Stomach (tissue), 4 donors: ENCODE measurements around the gene SLC5A10.
"Not testable (repeated sequence)": the region's sequence is repeated elsewhere in the genome, so short reads cannot be mapped to it uniquely, and the experiment has no call there.

Experiments
- EP300 ChIP-seq: sonication (generic); formaldehyde crosslinking; IDR thresholded peaks from one replicate; pipeline ENCODE4 v1.6.1; 2017; ENCODE audit warnings: antibody characterized with exemption
- POLR2A ChIP-seq, 4 donors: fragments of 450-650 bp; IDR thresholded peaks; one replicate each; pipeline ENCODE4 v1.6.1; 2016; ENCODE audit warnings: antibody characterized with exemption in 4 of 4, control low read depth in 2 of 4, mild to moderate bottlenecking in 1 of 4, moderate library complexity in 1 of 4
- POLR2AphosphoS5 ChIP-seq, 3 donors: sonication (generic); formaldehyde crosslinking; IDR thresholded peaks; one replicate each; pipeline ENCODE4 v1.6.1; 2016; ENCODE audit warnings: antibody characterized with exemption in 3 of 3
- TF ChIP-seq, protein P1 (sequence below), 7 experiments: fragments of 450-650 bp in 4 of 7; fragments of 200-600 bp in 3 of 7; sonication (generic) in 3 of 7; IDR thresholded peaks; one replicate each; pipeline ENCODE4 v1.5.1; 2016 to 2019; ENCODE audit warnings: antibody characterized with exemption in 7 of 7, control low read depth in 2 of 7, mild to moderate bottlenecking in 1 of 7

DNA sequence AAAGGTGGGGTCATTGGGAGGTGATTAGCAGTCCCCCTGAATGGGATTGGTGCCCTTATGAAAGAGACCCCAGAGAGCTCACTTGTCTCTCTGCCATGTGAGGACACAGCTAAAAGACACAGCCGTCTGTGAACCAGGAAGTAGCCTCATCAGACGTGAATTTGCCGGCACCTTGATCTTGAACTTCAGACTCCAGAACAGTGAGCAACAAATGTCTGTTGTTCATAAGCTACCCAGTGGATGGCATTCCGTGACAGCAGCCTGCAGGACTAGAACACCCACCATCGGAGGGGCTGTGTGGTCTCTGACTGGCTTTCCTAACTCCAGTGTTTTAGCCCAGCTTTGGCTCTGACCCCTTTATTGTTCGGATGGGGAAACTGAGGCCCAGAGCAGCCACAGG is 85.6 kb downstream of the SLC5A10 start:
- TF ChIP-seq, protein P1, sequence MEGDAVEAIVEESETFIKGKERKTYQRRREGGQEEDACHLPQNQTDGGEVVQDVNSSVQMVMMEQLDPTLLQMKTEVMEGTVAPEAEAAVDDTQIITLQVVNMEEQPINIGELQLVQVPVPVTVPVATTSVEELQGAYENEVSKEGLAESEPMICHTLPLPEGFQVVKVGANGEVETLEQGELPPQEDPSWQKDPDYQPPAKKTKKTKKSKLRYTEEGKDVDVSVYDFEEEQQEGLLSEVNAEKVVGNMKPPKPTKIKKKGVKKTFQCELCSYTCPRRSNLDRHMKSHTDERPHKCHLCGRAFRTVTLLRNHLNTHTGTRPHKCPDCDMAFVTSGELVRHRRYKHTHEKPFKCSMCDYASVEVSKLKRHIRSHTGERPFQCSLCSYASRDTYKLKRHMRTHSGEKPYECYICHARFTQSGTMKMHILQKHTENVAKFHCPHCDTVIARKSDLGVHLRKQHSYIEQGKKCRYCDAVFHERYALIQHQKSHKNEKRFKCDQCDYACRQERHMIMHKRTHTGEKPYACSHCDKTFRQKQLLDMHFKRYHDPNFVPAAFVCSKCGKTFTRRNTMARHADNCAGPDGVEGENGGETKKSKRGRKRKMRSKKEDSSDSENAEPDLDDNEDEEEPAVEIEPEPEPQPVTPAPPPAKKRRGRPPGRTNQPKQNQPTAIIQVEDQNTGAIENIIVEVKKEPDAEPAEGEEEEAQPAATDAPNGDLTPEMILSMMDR (IDR thresholded peaks at IDR 0.05), result not testable (repeated sequence)
- not testable (repeated sequence) for TF ChIP-seq POLR2AphosphoS5 (IDR thresholded peaks at IDR 0.05); EP300; POLR2A (IDR thresholded peaks at IDR 0.05)
